ENCODE data around the gene SIRT3.

Gene SIRT3

DNA sequence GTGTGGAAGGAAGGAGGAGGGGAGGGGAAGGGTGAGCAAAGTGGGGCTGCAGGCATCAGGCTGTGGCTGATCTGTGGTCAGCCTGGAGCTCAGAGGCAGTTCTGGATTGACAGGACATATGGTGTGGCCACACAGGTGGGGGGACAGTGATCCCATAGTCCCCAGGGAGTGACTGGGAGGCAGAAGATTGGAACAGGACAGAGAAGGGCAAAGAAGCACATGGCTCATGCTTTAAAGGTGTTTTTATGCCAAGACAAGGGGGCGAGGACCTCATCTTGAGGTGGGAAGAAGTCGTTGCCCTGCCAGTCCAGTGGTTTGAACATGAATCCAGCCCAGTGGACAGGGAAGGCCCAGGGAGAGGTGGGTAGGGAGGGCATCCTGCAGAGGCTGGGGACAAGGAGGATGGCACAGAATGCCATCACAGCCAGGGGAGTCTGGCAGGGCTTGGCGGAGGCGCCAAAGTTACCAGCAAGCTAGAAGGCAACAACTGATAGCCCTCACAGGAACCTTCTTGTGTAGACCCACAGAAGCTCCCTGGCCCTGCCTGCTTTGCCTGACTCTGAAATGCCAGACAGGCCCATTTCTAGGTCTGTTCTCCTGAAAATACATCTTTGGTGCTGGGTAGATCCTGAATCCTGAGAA is 32.1 kb downstream of the SIRT3 start:
- DNase-seq (ENCODE audit: extremely low spot score), result no peak
- ChIA-PET CTCF (interaction anchor here (0.8 to 1.8 kb wide), 3 partner anchors 47 to 350 kb away, joined by 3 to 5 read pairs (median 3); no protein-coding TSS in a partner anchor), POLR2A (interaction anchor here (0.6 kb wide), 1 partner anchor 151 kb away, joined by 9 read pairs; no protein-coding TSS in a partner anchor)
- TF ChIP-seq, protein P1, sequence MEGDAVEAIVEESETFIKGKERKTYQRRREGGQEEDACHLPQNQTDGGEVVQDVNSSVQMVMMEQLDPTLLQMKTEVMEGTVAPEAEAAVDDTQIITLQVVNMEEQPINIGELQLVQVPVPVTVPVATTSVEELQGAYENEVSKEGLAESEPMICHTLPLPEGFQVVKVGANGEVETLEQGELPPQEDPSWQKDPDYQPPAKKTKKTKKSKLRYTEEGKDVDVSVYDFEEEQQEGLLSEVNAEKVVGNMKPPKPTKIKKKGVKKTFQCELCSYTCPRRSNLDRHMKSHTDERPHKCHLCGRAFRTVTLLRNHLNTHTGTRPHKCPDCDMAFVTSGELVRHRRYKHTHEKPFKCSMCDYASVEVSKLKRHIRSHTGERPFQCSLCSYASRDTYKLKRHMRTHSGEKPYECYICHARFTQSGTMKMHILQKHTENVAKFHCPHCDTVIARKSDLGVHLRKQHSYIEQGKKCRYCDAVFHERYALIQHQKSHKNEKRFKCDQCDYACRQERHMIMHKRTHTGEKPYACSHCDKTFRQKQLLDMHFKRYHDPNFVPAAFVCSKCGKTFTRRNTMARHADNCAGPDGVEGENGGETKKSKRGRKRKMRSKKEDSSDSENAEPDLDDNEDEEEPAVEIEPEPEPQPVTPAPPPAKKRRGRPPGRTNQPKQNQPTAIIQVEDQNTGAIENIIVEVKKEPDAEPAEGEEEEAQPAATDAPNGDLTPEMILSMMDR (IDR thresholded peaks at IDR 0.05; ENCODE audit: control extremely low read depth, extremely low read depth, low read depth, missing control alignments), result no peak

DNA sequence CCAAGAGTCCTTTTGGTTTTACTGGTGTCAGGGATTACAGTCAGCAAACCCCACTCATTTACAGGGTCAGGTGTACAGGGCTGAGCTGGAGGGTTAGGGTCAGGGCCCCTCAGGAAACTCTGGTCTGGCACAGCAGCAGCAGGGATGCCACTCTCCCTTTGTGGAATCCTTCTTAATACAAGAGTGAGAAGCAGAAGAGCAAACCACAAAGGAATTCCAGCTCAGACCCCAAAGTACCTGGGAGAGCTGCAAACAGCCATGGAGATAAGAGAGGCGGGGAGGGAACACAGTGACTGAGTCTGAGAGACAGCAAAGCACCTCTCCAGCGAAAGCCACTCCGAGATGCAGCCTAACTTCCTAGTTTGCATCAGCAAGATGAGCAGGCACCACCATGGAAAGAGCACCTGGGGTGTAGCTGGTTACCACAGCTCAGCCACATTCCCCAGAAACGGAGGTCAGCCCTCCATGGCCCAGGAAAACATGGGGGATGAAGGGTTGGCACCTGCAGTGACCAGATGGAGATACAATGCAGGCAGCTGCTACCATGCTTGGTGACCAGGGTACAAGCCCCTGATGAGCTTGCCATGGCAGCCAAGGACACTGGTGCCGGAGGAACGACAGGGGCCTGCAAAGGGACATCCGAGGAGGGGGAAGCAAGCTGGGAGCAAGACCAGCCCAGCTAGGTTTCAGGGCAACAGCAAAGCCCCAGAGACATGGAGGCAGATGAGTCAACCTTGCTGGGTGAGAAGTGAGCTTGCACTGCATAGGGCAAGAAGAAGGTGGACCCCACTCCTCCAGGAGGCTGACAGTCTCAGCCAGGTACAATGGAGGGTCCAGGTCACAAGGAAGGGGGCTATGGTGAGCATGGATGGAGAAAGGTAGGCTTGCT is 32.8 kb downstream of the SIRT3 start:
- ChIA-PET POLR2A (no interaction called here), CTCF (interaction anchor here (0.8 to 1.8 kb wide), 3 partner anchors 48 to 351 kb away, joined by 3 to 5 read pairs (median 3); no protein-coding TSS in a partner anchor)

GRCh38 chr11:202490-202889 is 33.7 kb downstream of the SIRT3 start:
- POLR2A ChIA-PET, result no interaction called here
- TF ChIP-seq, protein P1 (IDR thresholded peaks at IDR 0.05; ENCODE audit: control extremely low read depth, extremely low read depth, low read depth, missing control alignments), result no peak
- no peak for DNase-seq (ENCODE audit: extremely low spot score)
- CTCF ChIA-PET, result interaction anchor here (1.6 to 1.8 kb wide), 2 partner anchors 48 to 352 kb away, joined by 3 to 5 read pairs; no protein-coding TSS in a partner anchor

More for the DNA sequence above, 32.8 kb downstream of the SIRT3 start:
- no peak for DNase-seq (ENCODE audit: extremely low spot score)
- TF ChIP-seq, protein P1 (IDR thresholded peaks at IDR 0.05; ENCODE audit: control extremely low read depth, extremely low read depth, low read depth, missing control alignments), result no peak

GRCh38 chr11:201966-202365 is 34.2 kb downstream of the SIRT3 start:
- TF ChIP-seq, protein P1 (IDR thresholded peaks at IDR 0.05; ENCODE audit: control extremely low read depth, extremely low read depth, low read depth, missing control alignments), result no peak
- no peak for DNase-seq (ENCODE audit: extremely low spot score)

GRCh38 chr11:200224-201003 is 35.7 kb downstream of the SIRT3 start:
- TF ChIP-seq, protein P1 (IDR thresholded peaks at IDR 0.05; ENCODE audit: control extremely low read depth, extremely low read depth, low read depth, missing control alignments), result no peak
- ChIA-PET CTCF (no interaction called here), POLR2A (interaction anchor here (1.4 kb wide), 1 partner anchor 16 kb away, joined by 3 read pairs; no protein-coding TSS in a partner anchor)
- DNase-seq (ENCODE audit: extremely low spot score), result no peak

More at GRCh38 chr11:201966-202365, 34.2 kb downstream of the SIRT3 start:
- POLR2A ChIA-PET, result no interaction called here
- CTCF ChIA-PET, result no interaction called here

- POLR2A ChIA-PET, result interaction anchor here (1.4 kb wide), 1 partner anchor 16 kb away, joined by 3 read pairs; no protein-coding TSS in a partner anchor
- CTCF ChIA-PET, result no interaction called here
- TF ChIP-seq, protein P1 (IDR thresholded peaks at IDR 0.05; ENCODE audit: control extremely low read depth, extremely low read depth, low read depth, missing control alignments), result no peak
- no peak for DNase-seq (ENCODE audit: extremely low spot score)
These were observed 36.4 kb downstream of the SIRT3 start for GRCh38 chr11:199782-200181.
